GM12872 (cell line): ENCODE data around the gene SPAG4.

Experiments used
- CTCF ChIP-seq: IDR thresholded peaks from 3 replicates; pipeline ENCODE4 v1.5.1; 2011; ENCODE audit warnings: low read depth, mild to moderate bottlenecking, low read length, moderate library complexity; ENCODE audit not compliant: insufficient read depth

Gene SPAG4

GRCh38 chr20:35618263-35619131 lies 2.9 kb downstream of the SPAG4 start:
- no peak for TF ChIP-seq CTCF

GRCh38 chr20:35619196-35620095 lies 3.8 kb downstream of the SPAG4 start:
- TF ChIP-seq CTCF = peak; percentile 82

GRCh38 chr20:35620818-35621559 lies 5.4 kb downstream of the SPAG4 start:
- no peak for TF ChIP-seq CTCF

- no peak for TF ChIP-seq CTCF
These were observed 5.9 kb downstream of the SPAG4 start for GRCh38 chr20:35621560-35621946.

- no peak for TF ChIP-seq CTCF
These were observed 10.2 kb downstream of the SPAG4 start for GRCh38 chr20:35625584-35626385.

GRCh38 chr20:35626386-35627001 lies 10.9 kb downstream of the SPAG4 start:
- TF ChIP-seq CTCF = no peak
